HG03045 (cell line): ENCODE measurements around the gene SETBP1.

Source experiments
- ATAC-seq: cut with Tn5 transposase; IDR thresholded peaks from one replicate; pipeline ENCODE4 v1.9.1; 2021; ENCODE audit warnings: mild to moderate bottlenecking, moderate library complexity; ENCODE audit not compliant: unreplicated experiment

The SETBP1 gene

DNA sequence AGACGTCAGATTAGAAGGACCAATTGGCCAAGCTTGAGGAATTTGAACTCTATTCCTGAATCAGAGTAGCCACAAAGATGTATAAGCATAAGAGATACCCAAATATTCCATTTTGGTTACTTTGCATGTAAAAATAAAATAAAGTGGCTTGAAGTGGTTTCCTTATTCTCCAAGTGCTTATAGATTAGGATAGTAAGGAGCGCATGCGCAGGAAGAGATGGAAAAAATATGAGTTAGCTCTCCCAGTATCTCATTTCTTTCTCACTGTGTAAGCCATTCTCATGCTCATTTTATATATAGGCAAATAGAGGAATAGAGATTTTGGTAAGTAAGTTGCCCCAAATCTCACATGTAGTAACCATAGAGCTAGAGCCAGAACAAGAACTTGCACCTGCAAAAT, 241.3 kb downstream of the SETBP1 start:
- ATAC-seq, result no peak

DNA sequence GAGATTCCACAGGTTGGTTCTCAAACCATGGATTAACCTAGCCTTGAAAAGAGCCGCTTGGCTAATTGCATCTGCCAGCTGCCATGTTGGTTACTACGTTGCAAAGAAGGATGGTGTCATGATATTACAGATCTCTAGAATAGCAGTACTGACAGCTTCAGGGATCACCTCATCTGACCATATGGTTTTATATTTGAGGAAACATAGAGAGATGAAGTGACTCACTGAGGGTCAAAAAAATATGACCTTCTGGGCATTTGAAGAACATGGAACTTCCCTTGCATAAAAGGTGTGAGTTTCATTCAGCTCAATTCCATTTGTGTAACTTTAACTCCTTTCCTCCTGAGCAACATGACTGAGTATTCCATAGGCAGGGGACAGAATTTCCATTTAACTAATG, 242.3 kb downstream of the SETBP1 start:
- no peak for ATAC-seq

DNA sequence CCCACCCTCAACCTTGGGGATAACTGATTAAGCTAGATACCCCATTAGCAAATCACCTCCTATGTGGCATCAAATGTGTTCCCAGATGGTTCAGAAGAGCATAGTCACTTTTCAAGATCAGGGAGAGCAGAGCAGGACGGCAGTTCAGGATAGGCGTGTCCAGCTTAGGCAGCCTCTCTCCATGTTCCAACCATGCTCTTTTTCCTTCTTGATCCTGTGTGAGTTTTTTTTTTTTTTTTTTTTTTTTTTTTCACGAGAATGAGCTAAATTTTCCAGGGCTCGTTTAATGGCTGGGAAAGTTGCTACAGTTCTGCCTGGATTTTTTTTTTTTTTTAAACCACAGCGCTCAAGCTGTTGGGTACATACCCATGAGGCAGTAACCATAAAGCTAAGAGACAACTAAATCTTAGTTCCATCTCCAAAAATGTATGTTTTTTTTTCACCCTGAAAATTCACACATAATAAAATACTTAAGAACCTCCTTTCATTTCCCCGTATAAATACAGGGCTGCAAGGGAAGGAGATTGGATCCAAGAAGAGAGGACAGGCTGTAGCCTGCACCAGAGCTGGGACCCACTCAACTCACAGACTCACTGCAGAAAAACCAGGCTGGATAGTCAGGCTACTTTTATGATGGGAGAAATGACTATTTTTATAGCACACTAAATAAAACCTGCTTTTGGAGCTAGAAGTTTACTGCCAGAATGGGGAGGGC, 244.3 kb downstream of the SETBP1 start:
- no peak for ATAC-seq

DNA sequence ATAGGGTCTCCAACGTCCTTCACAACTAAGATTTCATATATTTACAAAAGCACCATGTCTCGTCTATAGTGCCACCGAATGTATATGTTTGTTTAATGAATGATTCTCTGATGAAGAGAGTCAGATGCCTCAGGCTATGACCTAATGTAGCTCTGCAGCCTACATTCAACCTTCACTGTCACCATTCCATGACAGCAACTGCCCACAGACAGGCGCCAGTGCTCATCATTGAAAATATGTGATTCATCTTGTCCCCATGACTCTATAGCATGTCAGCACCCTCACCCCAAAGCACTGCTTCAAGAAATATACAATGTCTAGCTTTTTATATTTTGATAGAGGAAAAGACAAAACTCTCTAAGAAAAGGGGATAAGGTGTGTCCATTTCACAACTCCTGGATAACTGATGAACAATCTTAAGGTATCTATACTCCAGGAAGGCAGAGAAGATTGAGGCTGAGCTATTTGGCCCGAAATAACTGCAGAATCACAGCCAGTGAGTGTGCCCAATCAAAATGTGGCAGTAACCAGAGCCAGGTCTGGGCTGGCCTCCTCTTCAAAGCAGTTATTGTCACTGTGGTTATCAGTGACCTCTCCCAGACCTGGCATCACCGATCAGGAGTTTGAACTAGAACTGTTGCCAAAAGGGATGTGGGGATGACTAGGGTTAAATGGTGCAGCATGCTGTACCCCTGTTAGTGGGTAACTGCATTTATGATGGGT, 246.6 kb downstream of the SETBP1 start:
- no peak for ATAC-seq

DNA sequence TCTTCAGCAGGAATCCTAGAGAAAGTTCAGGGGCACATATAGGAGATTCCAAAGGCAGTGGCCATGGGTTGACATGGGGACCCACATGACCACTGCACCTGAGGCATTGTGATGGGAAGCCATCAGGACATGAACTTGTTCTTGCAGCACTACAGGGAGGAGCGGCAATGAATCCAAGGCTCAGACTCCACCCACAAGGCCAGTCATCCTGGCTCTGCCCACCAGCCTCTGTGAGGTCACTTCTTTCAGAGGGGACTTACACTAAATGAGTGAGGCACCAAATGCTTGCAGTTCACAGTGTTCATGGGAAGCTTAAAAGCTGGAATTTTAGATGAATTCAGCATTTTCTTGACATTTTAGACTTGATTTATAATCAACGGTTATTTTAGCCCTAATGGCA, 254.2 kb downstream of the SETBP1 start:
- no peak for ATAC-seq

DNA sequence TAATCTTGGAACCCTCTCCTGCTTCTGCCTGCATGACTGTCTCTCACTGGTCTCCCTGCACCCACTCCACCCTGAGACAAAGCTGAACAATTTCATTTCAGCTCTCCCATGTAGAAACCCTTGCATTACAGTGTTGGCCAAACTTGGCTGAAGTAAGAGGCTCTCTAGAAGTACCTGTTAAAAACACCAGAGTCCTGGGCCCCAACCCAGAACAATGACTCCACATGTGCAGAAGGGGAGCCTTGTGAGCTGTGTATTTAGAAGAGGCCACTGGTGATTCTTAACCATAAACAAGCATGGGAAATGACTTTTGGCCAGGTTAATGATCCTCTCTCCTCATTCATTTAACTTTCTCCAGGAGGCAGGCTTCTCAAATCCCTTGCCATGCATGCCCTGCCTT, 254.8 kb downstream of the SETBP1 start:
- no peak for ATAC-seq

GRCh38 chr18:44936485-44936884, 255.8 kb downstream of the SETBP1 start:
- no peak for ATAC-seq

DNA sequence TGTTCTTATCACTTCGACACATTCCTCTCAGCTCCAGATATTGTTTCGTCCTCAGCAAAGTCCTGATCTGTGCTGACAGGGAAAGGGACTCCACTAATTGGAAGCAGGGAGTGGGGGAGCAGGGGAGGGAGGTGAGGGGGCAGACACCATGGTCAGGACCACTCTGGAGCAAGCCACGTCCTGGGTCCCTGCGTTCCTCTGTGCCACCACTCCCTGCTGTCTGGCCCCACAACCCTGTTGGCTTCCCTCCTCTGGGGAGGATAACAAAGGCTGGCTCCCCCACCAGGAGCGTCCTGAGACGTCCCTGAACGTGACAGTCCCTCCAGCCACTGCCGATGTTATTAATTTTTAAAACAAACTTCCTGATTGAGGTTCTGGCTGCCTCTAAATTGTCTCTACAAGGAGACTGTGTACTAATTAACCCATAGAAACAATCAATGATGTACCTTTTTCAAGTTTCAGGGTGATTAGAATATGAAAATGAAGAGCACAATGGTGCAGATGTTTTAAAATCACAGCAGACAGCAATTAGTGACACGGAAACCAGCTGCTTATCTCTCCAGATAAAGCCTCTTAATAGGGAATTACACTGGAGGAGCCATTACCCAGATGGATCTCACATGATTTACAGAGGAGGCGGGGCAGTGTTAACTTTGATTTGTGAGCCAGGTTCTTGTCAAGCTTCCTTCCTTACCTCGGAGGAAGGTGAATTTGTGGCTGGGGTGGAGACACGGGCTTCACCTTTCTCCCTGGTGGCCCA, 257.5 kb downstream of the SETBP1 start:
- no peak for ATAC-seq

GRCh38 chr18:44938720-44939665, 258.3 kb downstream of the SETBP1 start:
- ATAC-seq, result no peak

DNA sequence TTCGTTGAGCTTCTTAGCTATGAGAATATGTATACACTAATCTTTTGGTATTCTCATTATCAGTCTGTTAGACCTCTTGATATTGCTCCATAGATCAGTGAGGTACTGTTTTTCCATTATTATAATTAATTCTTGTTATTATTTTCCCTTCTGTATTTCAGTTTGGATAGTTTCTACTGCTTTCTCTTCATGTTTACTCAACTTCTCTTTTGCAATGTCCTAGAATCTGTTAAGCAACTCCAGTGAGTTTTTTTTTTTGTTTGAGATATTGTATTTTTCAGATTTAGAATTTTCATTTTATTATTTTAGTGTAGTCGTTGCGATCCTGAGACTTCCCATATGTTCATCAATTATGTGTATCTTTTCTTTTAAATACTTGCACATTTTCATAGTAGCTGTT, 260.8 kb downstream of the SETBP1 start:
- ATAC-seq, result no peak

- ATAC-seq, result no peak
These were observed 261.4 kb downstream of the SETBP1 start for GRCh38 chr18:44942073-44942472.

DNA sequence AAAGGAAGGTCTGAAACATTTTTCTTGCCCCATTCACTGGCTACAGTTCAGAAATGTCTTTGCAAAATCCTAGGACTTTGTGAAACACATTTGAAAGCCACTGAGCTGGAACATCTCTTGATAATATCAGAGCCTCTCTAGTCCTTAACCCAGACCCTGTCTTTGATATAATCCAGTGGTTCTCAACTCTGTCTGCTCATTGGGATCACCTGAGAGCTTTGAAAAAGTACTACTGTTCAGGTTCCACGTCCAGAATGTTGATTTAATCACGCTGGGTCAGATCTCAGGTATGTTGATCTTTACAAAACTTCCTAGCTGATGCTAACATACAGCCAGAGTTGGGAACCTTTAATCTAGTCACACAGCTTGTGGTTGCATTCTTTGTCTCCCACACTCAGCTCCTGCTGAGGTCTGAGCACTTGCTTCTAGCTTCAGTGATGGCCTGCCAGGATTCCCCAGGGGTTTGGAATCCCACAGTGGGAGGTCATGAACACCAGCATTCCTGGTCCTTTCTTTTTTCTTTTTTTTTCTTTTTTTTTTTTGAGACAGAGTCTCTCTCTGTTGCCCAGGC, 262.7 kb downstream of the SETBP1 start:
- no peak for ATAC-seq

- no peak for ATAC-seq
These were observed 263.8 kb downstream of the SETBP1 start for GRCh38 chr18:44944461-44944860.

GRCh38 chr18:44945888-44946401, 265.3 kb downstream of the SETBP1 start:
- no peak for ATAC-seq

DNA sequence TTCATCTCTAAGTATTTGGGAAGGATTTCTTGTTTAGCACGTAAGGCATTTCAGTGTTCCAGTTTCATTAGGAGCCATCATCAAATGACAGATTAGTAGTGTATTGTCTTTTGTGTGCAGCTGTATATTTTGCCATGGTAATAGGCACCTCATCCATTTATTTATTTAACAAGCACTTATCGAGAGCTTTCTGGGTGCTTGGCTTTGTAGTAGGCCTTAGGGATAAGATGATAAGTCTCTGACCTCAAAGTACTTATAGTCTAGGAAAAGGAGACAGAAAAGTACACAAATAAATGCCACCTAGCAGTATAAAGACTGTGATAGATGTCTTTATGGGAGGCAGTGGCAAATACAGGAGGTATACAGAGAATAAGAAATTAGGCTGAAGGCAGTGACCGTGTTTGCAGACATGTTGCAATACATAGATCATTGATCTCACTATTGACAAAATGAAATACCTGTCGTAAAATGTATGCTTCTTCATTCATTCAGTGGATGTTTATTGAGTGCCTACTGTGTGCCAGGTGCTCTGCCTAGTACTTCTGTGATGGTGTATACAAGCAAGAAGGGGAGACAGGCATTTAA, 265.9 kb downstream of the SETBP1 start:
- no peak for ATAC-seq

- no peak for ATAC-seq
These were observed 269.3 kb downstream of the SETBP1 start for GRCh38 chr18:44949967-44950366.

GRCh38 chr18:44950685-44951195, 270.1 kb downstream of the SETBP1 start:
- no peak for ATAC-seq

- no peak for ATAC-seq
These were observed 271.1 kb downstream of the SETBP1 start for GRCh38 chr18:44951748-44952147.

GRCh38 chr18:44954257-44954656, 273.6 kb downstream of the SETBP1 start:
- ATAC-seq, result no peak

DNA sequence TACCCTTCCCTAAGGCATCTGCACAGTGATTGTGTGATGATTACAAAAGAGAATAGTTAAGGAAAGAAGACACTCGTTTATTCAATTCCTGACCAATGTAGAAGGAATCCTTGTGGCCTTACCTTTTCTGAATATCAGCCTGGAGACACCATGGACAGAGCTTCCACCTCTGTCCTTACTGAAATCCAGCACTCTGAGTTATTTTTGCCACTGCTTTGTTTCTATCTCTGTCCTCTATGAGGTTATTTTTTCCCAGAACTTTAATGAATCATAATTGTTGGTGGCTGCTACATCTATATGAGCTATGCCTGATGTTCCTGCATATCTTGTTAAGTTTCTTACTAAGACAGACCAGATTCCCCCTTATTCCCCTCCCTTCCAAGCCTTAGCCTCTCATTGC, 275.1 kb downstream of the SETBP1 start:
- ATAC-seq, result no peak
